PC-3 (cell line): ENCODE results near the gene MAP2K2.

ENCODE experiments used
- CTCF ChIP-seq: fragments of 300-600 bp; sonication (generic); conservative IDR thresholded peaks from 2 replicates; pipeline ENCODE4 v1.5.1; 2017; ENCODE audit warnings: antibody characterized with exemption, low read depth, mild to moderate bottlenecking, low read length
- EZH2 ChIP-seq: fragments of 300-600 bp; sonication (generic); IDR thresholded peaks from one replicate; pipeline ENCODE4 v1.6.1; 2017; ENCODE audit warnings: antibody characterized with exemption, mild to moderate bottlenecking, low read length; ENCODE audit not compliant: unreplicated experiment

DNA sequence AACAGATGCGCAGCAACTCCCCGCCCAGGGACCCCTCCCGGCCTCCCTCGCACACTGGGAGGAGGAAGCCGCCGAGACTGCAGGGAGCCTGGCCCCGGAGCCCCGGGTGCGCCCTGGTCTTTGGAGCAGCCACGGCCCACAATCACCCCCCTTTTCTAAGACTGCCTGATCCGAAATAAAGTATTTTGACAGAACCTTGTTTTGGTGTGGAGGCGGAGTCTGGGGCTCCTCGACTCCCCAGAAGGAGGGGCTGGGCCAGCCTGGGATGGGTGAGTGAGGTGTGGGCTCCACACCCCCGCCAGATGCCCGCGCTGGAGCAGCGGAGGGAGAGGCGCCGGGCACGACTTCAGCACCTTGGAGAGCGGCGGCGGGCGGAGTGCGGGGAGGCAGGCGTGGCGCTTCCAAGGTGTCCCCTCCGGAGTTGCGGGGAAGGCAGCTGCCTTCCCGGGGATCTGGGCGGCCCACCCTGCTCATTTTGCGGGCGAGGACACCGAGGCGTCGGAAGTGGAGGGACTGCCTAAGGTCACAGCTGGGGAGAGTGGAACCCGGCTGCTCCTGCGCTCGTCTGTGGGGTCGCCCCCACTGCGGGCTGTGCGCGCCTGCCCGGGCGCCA lies 49.0 kb upstream of the MAP2K2 start:
- TF ChIP-seq CTCF = no peak
- no peak for TF ChIP-seq EZH2
